ENCODE results near the gene OSBPL10.

The OSBPL10 gene

GRCh38 chr3:31847760-31848159, 133.3 kb downstream of the OSBPL10 start:
- DNase-seq, result no peak

- no peak for DNase-seq
Observed at GRCh38 chr3:31841515-31841914, 139.5 kb downstream of the OSBPL10 start.

GRCh38 chr3:31840252-31840651, 140.8 kb downstream of the OSBPL10 start:
- DNase-seq, result no peak

DNA sequence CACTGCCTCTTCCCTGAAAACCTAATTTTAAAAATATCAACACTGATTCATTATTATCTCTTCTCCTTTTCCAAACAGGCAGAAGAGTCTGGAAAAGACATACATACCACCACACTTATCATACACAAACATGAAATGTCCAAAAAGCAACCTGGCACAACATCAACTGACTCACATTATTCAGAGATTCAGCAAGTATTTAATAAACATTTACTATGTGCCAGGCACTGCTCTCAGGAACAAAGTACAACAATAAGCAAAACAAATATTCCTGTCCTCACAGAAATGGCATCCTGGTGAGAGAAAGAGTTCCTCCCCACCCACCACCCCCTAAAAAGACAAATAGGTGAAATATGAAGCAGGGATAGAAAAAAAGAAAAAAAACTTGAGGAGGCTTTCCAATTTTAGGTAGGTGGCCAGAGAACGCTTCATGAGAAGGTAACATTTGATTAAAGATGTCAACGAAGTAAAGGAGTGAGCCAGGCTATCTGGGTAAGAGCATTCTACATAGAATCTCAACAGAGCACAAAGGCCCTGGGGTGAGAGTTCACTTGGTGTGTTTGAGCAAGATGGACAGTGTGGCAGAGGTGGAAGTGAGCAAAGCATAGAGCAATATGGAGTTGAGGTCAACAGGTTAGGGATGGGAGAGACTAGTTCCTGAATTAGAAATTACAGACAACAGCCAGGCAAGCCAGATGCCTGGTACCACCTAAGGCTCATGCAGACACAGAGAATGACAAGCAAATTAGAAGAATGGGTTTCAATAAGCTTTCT, 141.7 kb downstream of the OSBPL10 start:
- DNase-seq, result no peak

GRCh38 chr3:31836131-31837075, 144.7 kb downstream of the OSBPL10 start:
- no peak for DNase-seq

- no peak for DNase-seq
Observed at GRCh38 chr3:31833391-31834190, 147.5 kb downstream of the OSBPL10 start.

DNA sequence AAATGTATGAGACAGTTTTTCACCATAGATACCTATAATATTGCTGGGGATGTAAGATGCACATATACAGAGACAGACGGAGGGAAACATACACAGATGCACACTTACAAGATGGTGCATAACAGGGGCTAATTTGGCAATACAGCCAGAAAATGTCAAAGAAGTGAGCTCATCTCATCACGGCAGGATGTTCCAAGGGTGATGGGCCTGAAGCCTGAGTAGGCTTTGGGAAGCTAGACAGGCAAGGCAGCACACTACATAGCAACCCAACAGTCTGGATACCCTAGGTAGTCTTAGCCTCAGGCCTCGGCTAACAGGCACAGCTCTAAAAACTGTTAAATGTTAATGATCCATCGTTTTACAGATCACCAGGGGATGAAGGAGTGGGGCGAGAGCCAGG, 148.5 kb downstream of the OSBPL10 start:
- DNase-seq, result no peak

GRCh38 chr3:31831591-31831990, 149.5 kb downstream of the OSBPL10 start:
- no peak for DNase-seq

- DNase-seq, result no peak
Observed at GRCh38 chr3:31829826-31830426, 151.1 kb downstream of the OSBPL10 start.

DNA sequence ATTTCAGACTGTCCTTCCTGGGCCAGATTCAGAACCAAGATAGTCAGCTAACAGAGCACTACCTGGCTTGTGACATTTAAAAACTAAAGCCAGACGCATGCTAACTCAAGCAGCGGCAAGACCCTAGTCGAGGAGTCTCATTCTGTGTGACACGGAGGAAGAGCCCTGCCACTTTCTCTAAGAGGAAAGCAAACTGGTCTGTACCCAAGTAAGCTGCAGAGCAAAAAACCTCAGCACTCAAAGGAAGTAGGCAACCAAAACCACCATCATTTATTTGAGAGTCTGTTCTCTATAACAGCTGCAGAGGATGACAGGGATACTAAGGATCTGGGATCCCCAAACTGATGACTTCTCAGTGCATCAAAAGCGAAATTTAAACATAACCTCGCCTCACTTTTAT, 152.1 kb downstream of the OSBPL10 start:
- DNase-seq, result no peak

DNA sequence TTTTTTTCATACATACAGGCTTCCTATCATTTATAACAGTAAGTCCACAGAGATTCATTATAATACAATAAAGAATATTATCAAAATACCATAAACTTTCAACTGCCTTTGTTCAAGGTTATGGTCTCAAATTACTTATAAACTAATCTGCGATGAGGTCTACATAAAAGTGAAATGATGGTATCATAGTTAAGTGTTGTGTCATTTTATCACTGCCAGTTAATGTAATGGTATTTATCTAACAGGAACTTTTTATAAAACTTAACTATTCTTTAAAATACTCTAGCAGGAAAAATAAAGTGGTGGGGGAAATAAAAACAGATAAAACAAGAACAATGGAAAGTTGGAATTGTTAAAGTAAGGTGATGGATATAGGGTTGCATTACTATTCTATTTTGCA, 153.1 kb downstream of the OSBPL10 start:
- no peak for DNase-seq

GRCh38 chr3:31823184-31823583, 157.9 kb downstream of the OSBPL10 start:
- DNase-seq, result no peak

DNA sequence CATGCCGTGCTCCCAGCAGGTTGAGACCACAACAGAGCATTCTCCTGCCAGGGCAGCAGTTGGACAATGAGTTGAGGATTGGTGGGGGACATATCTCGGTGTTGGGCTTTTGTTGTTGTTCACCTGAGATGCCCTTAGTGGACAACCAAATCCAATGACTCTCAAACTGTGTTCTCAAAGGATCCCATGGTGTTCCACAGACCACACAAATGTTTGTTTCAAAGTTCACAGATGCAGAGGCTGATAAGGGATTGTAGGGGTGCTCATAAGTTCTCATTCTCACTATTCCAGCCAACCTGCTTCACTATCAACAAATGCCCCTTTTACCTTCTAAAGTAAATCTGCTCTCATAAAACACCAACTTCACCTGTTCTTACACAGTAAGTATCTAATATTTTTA, 159.9 kb downstream of the OSBPL10 start:
- DNase-seq, result no peak

GRCh38 chr3:31819441-31819840, 161.6 kb downstream of the OSBPL10 start:
- no peak for DNase-seq

DNA sequence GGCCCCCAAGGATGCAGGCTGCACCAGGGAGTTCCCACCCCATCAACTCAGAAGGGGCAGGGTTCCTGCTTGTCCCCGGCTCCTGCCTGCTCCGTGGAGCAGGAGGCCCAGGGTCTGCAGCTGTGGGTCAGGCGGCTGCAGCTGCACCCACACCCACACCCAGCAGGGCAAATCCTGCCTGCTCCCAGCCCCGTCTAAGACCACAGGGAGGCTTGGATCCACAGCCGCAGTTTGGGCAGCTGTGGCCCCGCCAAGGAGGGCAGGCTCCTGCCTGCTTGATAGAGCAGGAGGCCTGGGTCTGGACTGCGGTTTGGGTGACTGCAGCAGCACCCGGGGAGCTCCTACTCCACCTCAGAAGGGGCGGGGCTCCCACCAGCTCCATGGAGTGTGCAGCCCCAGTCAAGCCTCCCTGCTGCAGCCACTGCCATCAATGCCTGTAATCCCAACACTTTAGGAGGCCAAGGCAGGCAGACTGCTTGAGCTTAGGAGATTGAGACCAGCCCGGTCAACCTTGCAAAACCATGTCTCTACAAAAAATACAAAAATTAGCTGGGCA, 163.6 kb downstream of the OSBPL10 start:
- DNase-seq, result no peak

DNA sequence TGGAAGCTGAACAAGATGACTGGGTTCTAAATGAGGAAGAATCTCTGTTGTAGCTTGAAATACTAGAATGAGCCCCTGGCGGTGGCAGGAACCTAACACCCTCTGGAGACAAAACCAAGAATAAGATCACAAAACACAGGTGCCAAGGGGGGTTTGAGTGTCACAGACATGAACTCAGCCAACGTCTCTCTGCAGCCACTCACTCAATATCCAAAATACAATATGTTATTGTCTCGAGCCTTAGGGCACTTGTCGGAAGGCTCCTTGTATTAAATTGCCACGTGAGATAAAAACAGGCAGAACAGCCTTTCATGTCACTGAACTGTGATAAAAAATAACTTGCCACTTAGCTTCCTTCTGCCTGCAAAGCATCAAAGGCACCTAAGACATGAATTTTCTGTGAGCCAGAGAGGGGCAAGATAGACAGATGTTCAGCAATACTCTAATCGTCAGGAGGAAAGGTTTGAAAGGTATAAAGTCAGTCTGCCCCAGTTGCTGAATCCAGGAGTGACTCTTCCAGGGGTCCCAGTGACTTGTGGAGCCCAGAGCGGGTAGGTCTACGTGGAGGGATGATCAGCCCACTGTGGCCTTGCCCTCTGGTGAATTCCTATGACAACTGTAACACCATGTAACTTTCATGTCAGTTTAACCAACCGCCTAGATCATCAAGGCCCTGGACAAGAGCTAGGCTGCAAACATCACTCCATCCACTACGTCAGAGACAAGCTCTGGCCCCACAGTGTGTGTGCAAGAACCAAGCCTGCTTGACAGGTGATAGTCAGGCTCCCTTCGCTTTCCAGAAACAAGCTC, 165.2 kb downstream of the OSBPL10 start:
- no peak for DNase-seq

GRCh38 chr3:31815006-31815405, 166.1 kb downstream of the OSBPL10 start:
- no peak for DNase-seq

- no peak for DNase-seq
Observed at GRCh38 chr3:31813686-31814085, 167.4 kb downstream of the OSBPL10 start.

DNA sequence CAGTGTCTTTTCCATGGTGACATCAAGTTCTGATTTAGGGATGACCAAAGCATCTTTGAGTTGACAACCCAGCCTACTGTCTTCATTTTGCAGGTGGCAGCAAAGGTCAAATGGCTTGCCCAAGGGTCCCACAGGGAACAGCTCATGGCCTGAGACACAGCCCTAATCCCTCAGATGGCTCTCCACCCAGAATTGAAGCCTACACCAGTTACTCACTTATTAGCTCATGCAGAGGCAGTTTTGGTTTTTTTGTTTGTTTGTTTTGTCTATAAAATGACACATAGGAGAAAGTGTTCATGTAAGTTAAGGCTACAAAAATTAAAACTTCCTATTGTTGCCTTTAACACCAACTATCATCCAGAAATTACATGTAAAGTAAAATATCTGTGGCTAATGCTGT, 167.9 kb downstream of the OSBPL10 start:
- DNase-seq, result no peak

DNA sequence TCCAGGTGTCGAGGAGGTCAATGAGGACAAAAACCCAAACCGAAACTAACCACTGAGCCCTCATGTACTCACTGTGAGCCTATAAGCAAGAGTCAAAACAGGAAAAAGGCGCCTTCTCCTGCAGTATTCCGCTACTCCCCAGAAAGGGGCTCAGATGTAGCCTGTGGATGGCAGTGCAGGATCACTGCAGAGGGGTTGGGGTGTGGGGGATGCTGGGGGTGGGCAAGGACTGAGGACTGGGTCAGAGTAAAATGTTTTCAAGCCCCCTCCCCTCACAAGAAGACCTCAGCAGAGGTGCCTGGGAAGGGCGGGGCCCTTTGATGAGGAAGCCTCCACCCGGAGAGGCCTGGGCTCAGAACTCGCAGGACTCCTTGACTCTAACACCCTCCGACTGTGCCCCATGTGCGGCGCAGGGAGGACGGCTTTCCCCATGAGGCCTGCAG, 170.1 kb downstream of the OSBPL10 start:
- no peak for DNase-seq

GRCh38 chr3:31808143-31808720, 172.8 kb downstream of the OSBPL10 start:
- DNase-seq, result no peak

Measured in inflammatory macrophage (primary cell).